ENCODE results near the gene LANCL2.

The LANCL2 gene

DNA sequence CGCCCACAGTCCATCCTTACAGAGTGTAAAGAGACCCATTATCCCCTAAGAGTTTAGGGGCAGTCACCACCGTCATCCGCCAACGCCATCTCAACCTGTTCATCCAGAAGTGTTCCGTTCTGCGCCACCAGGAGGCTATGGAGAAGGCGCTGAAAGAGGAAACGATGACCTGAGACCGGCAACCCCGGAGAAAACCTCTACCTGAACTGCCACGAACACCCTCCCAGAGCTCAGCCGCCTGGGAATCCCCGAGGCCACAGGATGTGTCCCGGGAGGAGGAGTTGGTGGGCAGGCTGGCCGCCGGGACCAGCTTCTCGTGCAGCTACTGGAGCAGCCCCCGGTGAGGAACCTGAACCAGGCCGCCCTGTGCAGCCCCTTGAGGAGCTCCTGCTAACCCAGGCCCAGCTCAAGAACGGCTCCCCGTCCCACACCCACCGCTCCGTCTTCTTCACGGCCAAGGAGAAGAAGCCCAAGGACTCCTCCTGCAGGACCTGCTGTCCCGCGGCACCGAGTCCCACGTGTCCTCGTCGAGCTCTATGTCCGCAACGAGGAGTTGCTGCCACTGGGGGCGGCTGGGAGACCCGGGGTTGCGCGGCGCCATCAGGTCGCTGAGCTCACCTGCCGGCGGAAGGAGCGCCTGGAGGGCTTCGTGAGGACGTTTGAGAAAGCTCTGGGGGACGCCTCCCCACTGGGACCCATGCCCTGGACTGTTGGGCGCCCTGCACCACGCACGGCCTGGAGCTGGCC, 21.1 kb upstream of the LANCL2 start:
- no peaks in the 10 kb centered on the region for H3K27me3 ChIP-seq (replicated peaks)
- no peak overlapping the region for H3K4me3 ChIP-seq (ENCODE audit: low read depth, low read length)
- H3K36me3 ChIP-seq (replicated peaks): no peaks in the 10 kb centered on the region
- H3K27ac ChIP-seq: no peak overlapping the region
- no peak for TF ChIP-seq CTCF (IDR thresholded peaks at IDR 0.05; ENCODE audit: low read depth, low read length, missing control alignments)
- in situ Hi-C loops (cut with HindIII; ENCODE audit: low pct_ligation_motif_present, low sequenced_read_pairs): no loop called here
- DNase-seq: no peak

GRCh38 chr7:55344840-55345239, 20.3 kb upstream of the LANCL2 start:
- in situ Hi-C loops (cut with HindIII; ENCODE audit: low pct_ligation_motif_present, low sequenced_read_pairs): no loop called here
- Histone ChIP-seq H3K36me3 (replicated peaks) (no peaks in the 10 kb centered on the region), H3K4me3 (ENCODE audit: low read depth, low read length) (no peak overlapping the region), H3K27me3 (replicated peaks) (no peaks in the 10 kb centered on the region), H3K27ac (no peak overlapping the region)
- DNase-seq: no peak
- TF ChIP-seq CTCF (IDR thresholded peaks at IDR 0.05; ENCODE audit: low read depth, low read length, missing control alignments): no peak

DNA sequence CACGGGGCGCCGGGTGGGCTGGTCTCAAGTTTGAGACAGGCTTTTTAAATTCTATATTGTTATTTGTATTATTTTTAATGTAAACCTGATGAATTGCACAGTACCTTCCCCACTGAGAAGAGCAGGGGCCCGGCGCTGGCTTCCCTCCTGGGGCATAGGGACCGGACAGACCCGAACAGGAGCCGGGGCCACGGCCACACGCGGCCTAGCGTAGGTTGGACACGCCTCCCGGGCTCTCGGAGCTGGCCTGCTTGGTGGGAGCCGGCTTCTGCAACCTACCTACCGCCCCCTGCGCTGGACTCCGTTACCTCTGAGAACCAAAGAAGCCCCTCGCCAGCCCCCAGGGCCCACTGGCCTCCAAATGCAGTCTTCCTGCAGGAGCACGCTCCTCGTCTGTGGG, 19.8 kb upstream of the LANCL2 start:
- H3K36me3 ChIP-seq (replicated peaks): no peaks in the 10 kb centered on the region

GRCh38 chr7:55348502-55348901, 16.6 kb upstream of the LANCL2 start:
- DNase-seq: peak; percentile 19
- no peaks in the 10 kb centered on the region for H3K36me3 ChIP-seq (replicated peaks)
- H3K27ac ChIP-seq: no peak overlapping the region
- TF ChIP-seq CTCF (IDR thresholded peaks at IDR 0.05; ENCODE audit: low read depth, low read length, missing control alignments): no peak
- H3K27me3 ChIP-seq (replicated peaks): no peaks in the 10 kb centered on the region
- in situ Hi-C loops (cut with HindIII; ENCODE audit: low pct_ligation_motif_present, low sequenced_read_pairs): no loop called here
- H3K4me3 ChIP-seq (ENCODE audit: low read depth, low read length): no peak overlapping the region

More for the DNA sequence above, 19.8 kb upstream of the LANCL2 start:
- Histone ChIP-seq H3K27me3 (replicated peaks) (no peaks in the 10 kb centered on the region), H3K4me3 (ENCODE audit: low read depth, low read length) (no peak overlapping the region), H3K27ac (no peak overlapping the region)
- no peak for TF ChIP-seq CTCF (IDR thresholded peaks at IDR 0.05; ENCODE audit: low read depth, low read length, missing control alignments)
- no peak for DNase-seq
- in situ Hi-C loops (cut with HindIII; ENCODE audit: low pct_ligation_motif_present, low sequenced_read_pairs): no loop called here

GRCh38 chr7:55349121-55349520, 16.0 kb upstream of the LANCL2 start:
- Histone ChIP-seq H3K27ac (no peak overlapping the region), H3K4me3 (ENCODE audit: low read depth, low read length) (no peak overlapping the region), H3K27me3 (replicated peaks) (no peaks in the 10 kb centered on the region), H3K36me3 (replicated peaks) (no peaks in the 10 kb centered on the region)
- no peak for TF ChIP-seq CTCF (IDR thresholded peaks at IDR 0.05; ENCODE audit: low read depth, low read length, missing control alignments)
- in situ Hi-C loops (cut with HindIII; ENCODE audit: low pct_ligation_motif_present, low sequenced_read_pairs): no loop called here
- DNase-seq: no peak

GRCh38 chr7:55350281-55350680, 14.9 kb upstream of the LANCL2 start:
- Histone ChIP-seq H3K27ac (no peak overlapping the region), H3K4me3 (ENCODE audit: low read depth, low read length) (no peak overlapping the region), H3K36me3 (replicated peaks) (no peaks in the 10 kb centered on the region), H3K27me3 (replicated peaks) (no peaks in the 10 kb centered on the region)
- DNase-seq: no peak
- in situ Hi-C loops (cut with HindIII; ENCODE audit: low pct_ligation_motif_present, low sequenced_read_pairs): no loop called here
- no peak for TF ChIP-seq CTCF (IDR thresholded peaks at IDR 0.05; ENCODE audit: low read depth, low read length, missing control alignments)
